ENCODE results near the gene SMAD2. TPM values are rescaled to one million over a fixed set of nuclear protein-coding genes. Genes with fewer than 3 reads are reported as not detected.
"Not testable (repeated sequence)": the region's sequence is repeated elsewhere in the genome, so short reads cannot be mapped to it uniquely, and the experiment has no call there.

SMAD2 gene
- total RNA-seq, 1 donor from 2014 or later, result 76.6 TPM

DNA sequence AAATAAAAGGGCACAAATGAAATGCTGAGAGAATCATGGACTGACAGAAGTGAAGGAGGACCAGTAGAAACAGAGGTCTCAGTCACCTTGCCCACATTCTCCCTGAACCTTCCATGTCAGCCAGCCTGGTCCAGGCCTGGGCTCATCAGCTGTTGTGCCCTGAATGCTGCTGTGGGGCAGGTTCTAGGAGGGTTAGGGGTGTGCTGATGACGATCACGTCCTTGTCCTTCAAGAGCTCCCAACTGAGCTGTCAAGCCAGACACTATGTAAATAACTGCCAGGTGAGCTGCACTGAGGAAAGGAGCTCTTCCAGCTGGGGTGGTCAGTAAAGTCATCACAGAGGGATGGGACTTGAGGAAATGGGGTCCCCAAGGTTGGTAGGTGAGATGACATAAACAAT, 156.5 kb downstream of the SMAD2 start:
- no peak for TF ChIP-seq CTCF (IDR thresholded peaks at IDR 0.05; ENCODE audit: insufficient read depth, low read length, severe bottlenecking)
- Histone ChIP-seq H3K27me3 (ENCODE audit: control insufficient read depth, insufficient read depth, low read length) (peaks cover 3% of the 10 kb centered on the region), H3K36me3 (ENCODE audit: control insufficient read depth, insufficient read depth, low read length) (no peaks in the 10 kb centered on the region), H3K4me3 (ENCODE audit: low read depth, low read length) (no peak overlapping the region)
- DNase-seq (ENCODE audit: low read depth), result no peak
- FAIRE-seq, result no peak

- TF ChIP-seq CTCF (IDR thresholded peaks at IDR 0.05; ENCODE audit: insufficient read depth, low read length, severe bottlenecking), result peak; percentile 92
- Histone ChIP-seq H3K4me3 (ENCODE audit: low read depth, low read length) (no peak overlapping the region), H3K27me3 (ENCODE audit: control insufficient read depth, insufficient read depth, low read length) (peaks cover 3% of the 10 kb centered on the region), H3K36me3 (ENCODE audit: control insufficient read depth, insufficient read depth, low read length) (no peaks in the 10 kb centered on the region)
- FAIRE-seq (no peak), DNase-seq (ENCODE audit: low read depth) (peak; percentile 72)
These were observed 157.8 kb downstream of the SMAD2 start for GRCh38 chr18:47772374-47773248.

DNA sequence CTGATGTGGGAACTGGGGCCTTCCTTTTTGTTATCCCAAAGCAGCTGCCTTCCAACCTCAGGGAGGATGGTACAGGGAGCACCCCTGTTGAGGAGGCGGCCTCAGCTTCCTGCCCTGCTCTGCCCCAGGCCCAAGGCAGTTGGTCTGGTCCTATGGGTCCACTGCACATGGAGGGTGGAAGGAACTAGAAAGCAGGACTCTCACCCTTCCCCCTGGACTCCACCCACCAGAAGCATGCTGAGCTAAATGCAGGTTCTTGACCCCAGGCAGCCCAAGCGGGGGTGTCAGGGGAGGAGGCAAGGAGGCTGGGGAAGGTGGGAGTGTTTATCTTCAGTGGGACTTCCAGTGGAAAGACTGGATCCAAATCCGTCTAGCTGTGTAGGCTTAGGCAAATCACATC, 158.5 kb downstream of the SMAD2 start:
- Histone ChIP-seq H3K36me3 (ENCODE audit: control insufficient read depth, insufficient read depth, low read length) (no peaks in the 10 kb centered on the region), H3K27me3 (ENCODE audit: control insufficient read depth, insufficient read depth, low read length) (peaks cover 3% of the 10 kb centered on the region), H3K4me3 (ENCODE audit: low read depth, low read length) (no peak overlapping the region)
- no peak for DNase-seq (ENCODE audit: low read depth)
- no peak for TF ChIP-seq CTCF (IDR thresholded peaks at IDR 0.05; ENCODE audit: insufficient read depth, low read length, severe bottlenecking)
- no peak for FAIRE-seq

DNA sequence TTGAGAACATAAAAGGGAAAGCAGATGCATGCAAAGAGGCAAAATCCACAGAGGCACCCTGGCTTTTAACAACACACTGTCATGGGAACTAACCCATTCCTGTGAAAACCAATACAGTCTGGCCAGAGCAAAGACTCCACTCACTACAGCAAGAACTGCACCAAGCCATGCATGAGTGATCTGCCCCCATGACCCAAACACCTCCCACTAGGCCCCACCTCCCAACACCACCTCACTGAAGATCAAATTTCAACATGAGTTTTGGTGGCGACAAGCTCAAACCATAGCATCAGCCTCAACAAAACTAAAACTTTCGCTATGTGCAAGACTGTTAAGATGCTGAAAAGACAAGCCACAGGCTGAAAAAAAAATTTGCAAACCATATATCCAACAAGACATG, 162.8 kb downstream of the SMAD2 start:
- no peaks in the 10 kb centered on the region for H3K36me3 ChIP-seq (ENCODE audit: control insufficient read depth, insufficient read depth, low read length)
- H3K4me3 ChIP-seq (ENCODE audit: low read depth, low read length), result no peak overlapping the region
- no peak for TF ChIP-seq CTCF (IDR thresholded peaks at IDR 0.05; ENCODE audit: insufficient read depth, low read length, severe bottlenecking)
- no peak for DNase-seq (ENCODE audit: low read depth)
- FAIRE-seq, result peak; percentile 32
- H3K27me3 ChIP-seq (ENCODE audit: control insufficient read depth, insufficient read depth, low read length), result no peaks in the 10 kb centered on the region

DNA sequence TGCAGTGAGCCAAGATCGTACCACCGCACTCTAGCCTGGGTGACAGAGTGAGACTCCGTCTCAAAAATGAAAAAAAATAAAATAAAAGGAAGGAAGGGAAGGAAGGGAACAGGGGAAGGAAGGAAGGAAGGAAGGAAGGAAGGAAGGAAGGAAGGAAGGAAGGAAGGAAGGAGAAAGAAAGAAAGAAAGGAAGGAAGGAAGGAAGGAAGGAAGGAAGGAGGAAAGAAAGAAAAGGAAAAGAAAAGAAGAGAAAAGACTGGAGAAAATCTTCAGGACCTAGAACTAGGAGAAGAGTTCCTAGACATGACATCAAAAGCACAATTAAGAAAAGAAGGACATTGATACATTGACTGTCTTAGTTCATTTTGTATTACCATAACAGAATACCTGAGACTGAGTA, 163.3 kb downstream of the SMAD2 start:
- H3K27me3 ChIP-seq (ENCODE audit: control insufficient read depth, insufficient read depth, low read length); H3K4me3 ChIP-seq (ENCODE audit: low read depth, low read length); FAIRE-seq; H3K36me3 ChIP-seq (ENCODE audit: control insufficient read depth, insufficient read depth, low read length); DNase-seq (ENCODE audit: low read depth): not testable (repeated sequence)

Data from bronchial epithelial cell (primary cell).